Stomach (tissue), 9 donors: ENCODE measurements around the gene RRBP1. TPM values are rescaled to one million over a fixed set of nuclear protein-coding genes. Genes with fewer than 3 reads are reported as not detected.

Experiments used
- DNase-seq, 2 donors: peaks; one replicate each; pipeline versions ENCODE4 v3.0.0 to v3.0.0-alpha.2; 2013 to 2019
- H3K27ac ChIP-seq, 5 donors: fragments of 200-600 bp in 4 of 5; sonication (generic) in 4 of 5; one replicate each; pipeline ENCODE4 v1.5.1; 2013 to 2019; ENCODE audit warnings: mild to moderate bottlenecking in 1 of 5, moderate library complexity in 1 of 5
- H3K27me3 ChIP-seq, 3 donors: fragments of 200-600 bp; sonication (generic); one replicate each; pipeline ENCODE4 v1.5.1; 2017 to 2019; ENCODE audit warnings: mixed run types in 1 of 3
- H3K36me3 ChIP-seq, 4 donors: fragments of 200-600 bp; sonication (generic); 1 replicate in 3 of 4; 2 replicates in 1 of 4; pipeline ENCODE4 v1.5.1; 2016 to 2019
- H3K4me1 ChIP-seq, 4 donors: fragments of 200-600 bp; sonication (generic); one replicate each; pipeline ENCODE4 v1.5.1; 2016 to 2019
- H3K4me3 ChIP-seq, 4 donors: fragments of 200-600 bp; sonication (generic) in 3 of 4; one replicate each; pipeline ENCODE4 v1.5.1; 2016 to 2019; ENCODE audit warnings: mild to moderate bottlenecking in 1 of 4
- H3K9me3 ChIP-seq, 4 donors: fragments of 200-600 bp; sonication (generic); one replicate each; pipeline ENCODE4 v1.5.1; 2016 to 2019
- CTCF ChIP-seq, 7 experiments: fragments of 450-650 bp in 4 of 7; fragments of 200-600 bp in 3 of 7; sonication (generic) in 3 of 7; IDR thresholded peaks; one replicate each; pipeline ENCODE4 v1.5.1; 2016 to 2019; ENCODE audit warnings: antibody characterized with exemption in 7 of 7, control low read depth in 2 of 7, mild to moderate bottlenecking in 1 of 7
- EP300 ChIP-seq: sonication (generic); formaldehyde crosslinking; IDR thresholded peaks from one replicate; pipeline ENCODE4 v1.6.1; 2017; ENCODE audit warnings: antibody characterized with exemption
- POLR2A ChIP-seq, 4 donors: fragments of 450-650 bp; IDR thresholded peaks; one replicate each; pipeline ENCODE4 v1.6.1; 2016; ENCODE audit warnings: antibody characterized with exemption in 4 of 4, control low read depth in 2 of 4, mild to moderate bottlenecking in 1 of 4, moderate library complexity in 1 of 4
- POLR2AphosphoS5 ChIP-seq, 3 donors: sonication (generic); formaldehyde crosslinking; IDR thresholded peaks; one replicate each; pipeline ENCODE4 v1.6.1; 2016; ENCODE audit warnings: antibody characterized with exemption in 3 of 3
- WGBS, 5 donors: extraction: QIAGEN DNeasy Blood & Tissue Kit in 3 of 5; methylation state at CpG; one replicate each; pipeline versions ENCODE4 v1.1.5 to v1.1.7; 2013 to 2018; 5-methylcytosine and 5-hydroxymethylcytosine counted together
- intact Hi-C: fragments of 100-400 bp; cut with DNase I; formaldehyde crosslinking; loops from one replicate; pipeline ENCODE4 v1.15.1; 2023; ENCODE audit warnings: low total_unique reads
- polyA plus RNA-seq, 3 donors: library from polyadenylated mRNA; stranded (reverse); fragments of 200-250 nt; gene quantifications; one replicate each; pipeline ENCODE4 v1.2.3, GENCODE V29; 2013
- total RNA-seq, 5 donors: library from RNA; depleted of rRNA; stranded (reverse); fragments of >200 nt; gene quantifications; one replicate each; pipeline versions ENCODE4 v1.1.0 to v1.2.3, GENCODE V29; 2014 to 2016
- donor health status: healthy with polysubstance abuse.
- donor health status: Bipolar disorder and iron deficiency.
- donor health status: healthy.

RRBP1 gene
- total and polyA plus RNA-seq, 8 donors, result 34.4 to 456 (median 132) TPM

- Histone ChIP-seq H3K4me3 (no peak overlapping the region), H3K36me3 (peaks cover 68 to 100% (median 100%) of the 10 kb centered on the region in 4 donors), H3K27me3 (no peaks in the 10 kb centered on the region), H3K9me3 (no peaks in the 10 kb centered on the region), H3K4me1 (peaks cover 16 to 62% (median 52%) of the 10 kb centered on the region in 4 donors), H3K27ac (peak overlapping the region; percentile 9 to 76 (median 54))
- TF ChIP-seq EP300, result no peak
- TF ChIP-seq POLR2AphosphoS5 (IDR thresholded peaks at IDR 0.05), result no peak
- no peak for TF ChIP-seq CTCF (IDR thresholded peaks at IDR 0.05)
- TF ChIP-seq POLR2A (IDR thresholded peaks at IDR 0.05), result no peak
- DNase-seq, result no peak
- intact Hi-C loops, result no loop called here
- 59 to 75% (median 68%) methylated on average over 14 to 25 of the region's 25 CpGs for WGBS, 5 donors
Observed at GRCh38 chr20:17635332-17636244, 46.5 kb downstream of the RRBP1 start.

GRCh38 chr20:17634661-17635331 lies 47.2 kb downstream of the RRBP1 start:
- no peaks in the 10 kb centered on the region for H3K9me3 ChIP-seq
- H3K27ac ChIP-seq, result peak overlapping the region in 4 of 5 donors; percentile 43 to 76 (median 55)
- no peak overlapping the region for H3K4me3 ChIP-seq
- 48 to 65% (median 61%) methylated on average over 11 to 13 of the region's 13 CpGs for WGBS, 5 donors
- peaks cover 66 to 100% (median 100%) of the 10 kb centered on the region in 4 donors for H3K36me3 ChIP-seq
- peaks cover 16 to 55% (median 50%) of the 10 kb centered on the region in 4 donors for H3K4me1 ChIP-seq
- DNase-seq, result peak in 1 of 2 donors; percentile 68
- intact Hi-C loops, result no loop called here
- TF ChIP-seq CTCF (IDR thresholded peaks at IDR 0.05), result no peak
- TF ChIP-seq POLR2A (IDR thresholded peaks at IDR 0.05), result no peak
- TF ChIP-seq POLR2AphosphoS5 (IDR thresholded peaks at IDR 0.05), result no peak
- TF ChIP-seq EP300, result no peak
- no peaks in the 10 kb centered on the region for H3K27me3 ChIP-seq

- TF ChIP-seq EP300 (no peak), POLR2AphosphoS5 (IDR thresholded peaks at IDR 0.05) (no peak), POLR2A (IDR thresholded peaks at IDR 0.05) (no peak), CTCF (IDR thresholded peaks at IDR 0.05) (no peak)
- 68 to 78% (median 72%) methylated on average over 13 to 18 of the region's 18 CpGs for WGBS, 5 donors
- no peaks in the 10 kb centered on the region for H3K9me3 ChIP-seq
- intact Hi-C loops, result no loop called here
- H3K27me3 ChIP-seq, result no peaks in the 10 kb centered on the region
- H3K4me1 ChIP-seq, result peaks cover 16 to 56% (median 47%) of the 10 kb centered on the region in 4 donors
- peaks cover 73 to 100% (median 100%) of the 10 kb centered on the region in 4 donors for H3K36me3 ChIP-seq
- DNase-seq, result no peak
- no peak overlapping the region for H3K4me3 ChIP-seq
- peak overlapping the region in 4 of 5 donors; percentile 43 to 76 (median 55) for H3K27ac ChIP-seq
Observed at GRCh38 chr20:17633850-17634500, 48.1 kb downstream of the RRBP1 start.
